Osteocyte (in vitro differentiated cells): ENCODE measurements around the gene BBC3. TPM values are rescaled to one million over a fixed set of nuclear protein-coding genes. Genes with fewer than 3 reads are reported as not detected.

ENCODE experiments used
- DNase-seq: peaks from one replicate; pipeline ENCODE4 v3.0.0; 2021; ENCODE audit warnings: mixed read lengths; ENCODE audit not compliant: unreplicated experiment; ENCODE audit errors: extremely low spot score
- H3K27ac Mint-ChIP-seq: one replicate; pipeline ENCODE4 v1.8.0; 2021; ENCODE audit warnings: mild to moderate bottlenecking, mixed read lengths; ENCODE audit not compliant: unreplicated experiment
- H3K27me3 Mint-ChIP-seq: one replicate; pipeline ENCODE4 v1.8.0; 2021; ENCODE audit warnings: mixed read lengths; ENCODE audit not compliant: unreplicated experiment
- H3K36me3 Mint-ChIP-seq: one replicate; pipeline ENCODE4 v1.8.0; 2021; ENCODE audit warnings: mixed read lengths; ENCODE audit not compliant: unreplicated experiment
- H3K4me1 Mint-ChIP-seq: one replicate; pipeline ENCODE4 v1.8.0; 2021; ENCODE audit warnings: mixed read lengths; ENCODE audit not compliant: unreplicated experiment
- H3K4me3 Mint-ChIP-seq: one replicate; pipeline ENCODE4 v1.8.0; 2021; ENCODE audit warnings: mild to moderate bottlenecking, moderate library complexity, mixed read lengths; ENCODE audit not compliant: unreplicated experiment
- H3K9me3 Mint-ChIP-seq: one replicate; pipeline ENCODE4 v1.8.0; 2021; ENCODE audit warnings: mixed read lengths; ENCODE audit not compliant: unreplicated experiment
- CTCF ChIP-seq: fragments of 200-600 bp; sonication (generic); IDR thresholded peaks from 2 replicates; pipeline ENCODE4 v1.5.0; 2021; ENCODE audit warnings: antibody characterized with exemption, mild to moderate bottlenecking, moderate library complexity
- total RNA-seq: library from RNA; stranded (reverse); gene quantifications from 2 replicates; pipeline ENCODE4 v1.2.1, GENCODE V29; 2021

Gene BBC3
- total RNA-seq, 1 donor from 2014 or later: 34.3 TPM

GRCh38 chr19:47257411-47258169, 26.6 kb upstream of the BBC3 start:
- no peak for TF ChIP-seq CTCF
- H3K36me3 Mint-ChIP-seq: peaks cover 33% of the 10 kb centered on the region

GRCh38 chr19:47256693-47257410, 25.9 kb upstream of the BBC3 start:
- no peak for TF ChIP-seq CTCF
- Mint-ChIP-seq H3K4me1 (peaks cover 49% of the 10 kb centered on the region), H3K36me3 (peaks cover 28% of the 10 kb centered on the region), H3K27ac (peak overlapping the region; percentile 97), H3K9me3 (no peaks in the 10 kb centered on the region), H3K27me3 (no peaks in the 10 kb centered on the region), H3K4me3 (peak overlapping the region; percentile 90)
- DNase-seq: peak; percentile 100

More at GRCh38 chr19:47257411-47258169, 26.6 kb upstream of the BBC3 start:
- Mint-ChIP-seq H3K9me3 (no peaks in the 10 kb centered on the region), H3K27me3 (no peaks in the 10 kb centered on the region), H3K4me1 (peaks cover 49% of the 10 kb centered on the region), H3K4me3 (peak overlapping the region; percentile 86), H3K27ac (peak overlapping the region; percentile 97)
- DNase-seq: no peak

GRCh38 chr19:47255879-47256692, 25.1 kb upstream of the BBC3 start, which contains the start of gene CCDC9:
Gene CCDC9 (plus strand): TSS chr19:47256525. CDS start chr19:47258401, 1,876 bp downstream.
- H3K9me3 Mint-ChIP-seq: no peaks in the 10 kb centered on the region
- no peak for TF ChIP-seq CTCF
- H3K4me3 Mint-ChIP-seq: peak within 1 kb of the TSS; percentile 90

GRCh38 chr19:47253970-47254369, 23.0 kb upstream of the BBC3 start:
- Mint-ChIP-seq H3K4me3 (no peak overlapping the region), H3K4me1 (peaks cover 38% of the 10 kb centered on the region)

More at GRCh38 chr19:47255879-47256692, 25.1 kb upstream of the BBC3 start, which contains the start of gene CCDC9:
- Mint-ChIP-seq H3K27me3 (no peaks in the 10 kb centered on the region), H3K4me1 (peaks cover 48% of the 10 kb centered on the region), H3K36me3 (peaks cover 24% of the 10 kb centered on the region), H3K27ac (peak within 1 kb of the TSS; percentile 99)
- DNase-seq: peak; percentile 99

More at GRCh38 chr19:47253970-47254369, 23.0 kb upstream of the BBC3 start:
- no peaks in the 10 kb centered on the region for H3K9me3 Mint-ChIP-seq
- H3K36me3 Mint-ChIP-seq: peaks cover 7% of the 10 kb centered on the region
- TF ChIP-seq CTCF: no peak
- DNase-seq: no peak
- H3K27ac Mint-ChIP-seq: peak overlapping the region; percentile 27
- H3K27me3 Mint-ChIP-seq: no peaks in the 10 kb centered on the region
